Measurements from ENCODE around the gene FAT4. TPM values are rescaled to one million over a fixed set of nuclear protein-coding genes. Genes with fewer than 3 reads are reported as not detected.

Gene FAT4, protein sequence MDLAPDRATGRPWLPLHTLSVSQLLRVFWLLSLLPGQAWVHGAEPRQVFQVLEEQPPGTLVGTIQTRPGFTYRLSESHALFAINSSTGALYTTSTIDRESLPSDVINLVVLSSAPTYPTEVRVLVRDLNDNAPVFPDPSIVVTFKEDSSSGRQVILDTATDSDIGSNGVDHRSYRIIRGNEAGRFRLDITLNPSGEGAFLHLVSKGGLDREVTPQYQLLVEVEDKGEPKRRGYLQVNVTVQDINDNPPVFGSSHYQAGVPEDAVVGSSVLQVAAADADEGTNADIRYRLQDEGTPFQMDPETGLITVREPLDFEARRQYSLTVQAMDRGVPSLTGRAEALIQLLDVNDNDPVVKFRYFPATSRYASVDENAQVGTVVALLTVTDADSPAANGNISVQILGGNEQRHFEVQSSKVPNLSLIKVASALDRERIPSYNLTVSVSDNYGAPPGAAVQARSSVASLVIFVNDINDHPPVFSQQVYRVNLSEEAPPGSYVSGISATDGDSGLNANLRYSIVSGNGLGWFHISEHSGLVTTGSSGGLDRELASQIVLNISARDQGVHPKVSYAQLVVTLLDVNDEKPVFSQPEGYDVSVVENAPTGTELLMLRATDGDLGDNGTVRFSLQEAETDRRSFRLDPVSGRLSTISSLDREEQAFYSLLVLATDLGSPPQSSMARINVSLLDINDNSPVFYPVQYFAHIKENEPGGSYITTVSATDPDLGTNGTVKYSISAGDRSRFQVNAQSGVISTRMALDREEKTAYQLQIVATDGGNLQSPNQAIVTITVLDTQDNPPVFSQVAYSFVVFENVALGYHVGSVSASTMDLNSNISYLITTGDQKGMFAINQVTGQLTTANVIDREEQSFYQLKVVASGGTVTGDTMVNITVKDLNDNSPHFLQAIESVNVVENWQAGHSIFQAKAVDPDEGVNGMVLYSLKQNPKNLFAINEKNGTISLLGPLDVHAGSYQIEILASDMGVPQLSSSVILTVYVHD (N-terminal part only)
- total RNA-seq (100 to 1,000 TPM in 1 of 2 donors, 10 to 100 TPM in 1; 18.1 to 105 TPM), polyA plus RNA-seq (1 to 10 TPM; 1.1 to 2.6 TPM)
- long read RNA-seq, donor 1, partial matches to known transcripts = 16 of 16 reads
- long read RNA-seq, donor 1, other reads (novel, unspliced or antisense) = 0 of 16 reads
- long read RNA-seq, donor 2, partial matches to known transcripts = 23 of 24 reads
- long read RNA-seq, donor 2, other reads (novel, unspliced or antisense) = 0 of 24 reads
- long read RNA-seq, donor 3, partial matches to known transcripts = 14 of 15 reads
- long read RNA-seq, donor 3, other reads (novel, unspliced or antisense) = 0 of 15 reads
- long read RNA-seq, donor 4, partial matches to known transcripts = 28 of 28 reads
- long read RNA-seq, donor 4, other reads (novel, unspliced or antisense) = 0 of 28 reads
- long read RNA-seq, donor 5, partial matches to known transcripts = 5 of 5 reads
- long read RNA-seq, donor 5, other reads (novel, unspliced or antisense) = 0 of 5 reads

DNA sequence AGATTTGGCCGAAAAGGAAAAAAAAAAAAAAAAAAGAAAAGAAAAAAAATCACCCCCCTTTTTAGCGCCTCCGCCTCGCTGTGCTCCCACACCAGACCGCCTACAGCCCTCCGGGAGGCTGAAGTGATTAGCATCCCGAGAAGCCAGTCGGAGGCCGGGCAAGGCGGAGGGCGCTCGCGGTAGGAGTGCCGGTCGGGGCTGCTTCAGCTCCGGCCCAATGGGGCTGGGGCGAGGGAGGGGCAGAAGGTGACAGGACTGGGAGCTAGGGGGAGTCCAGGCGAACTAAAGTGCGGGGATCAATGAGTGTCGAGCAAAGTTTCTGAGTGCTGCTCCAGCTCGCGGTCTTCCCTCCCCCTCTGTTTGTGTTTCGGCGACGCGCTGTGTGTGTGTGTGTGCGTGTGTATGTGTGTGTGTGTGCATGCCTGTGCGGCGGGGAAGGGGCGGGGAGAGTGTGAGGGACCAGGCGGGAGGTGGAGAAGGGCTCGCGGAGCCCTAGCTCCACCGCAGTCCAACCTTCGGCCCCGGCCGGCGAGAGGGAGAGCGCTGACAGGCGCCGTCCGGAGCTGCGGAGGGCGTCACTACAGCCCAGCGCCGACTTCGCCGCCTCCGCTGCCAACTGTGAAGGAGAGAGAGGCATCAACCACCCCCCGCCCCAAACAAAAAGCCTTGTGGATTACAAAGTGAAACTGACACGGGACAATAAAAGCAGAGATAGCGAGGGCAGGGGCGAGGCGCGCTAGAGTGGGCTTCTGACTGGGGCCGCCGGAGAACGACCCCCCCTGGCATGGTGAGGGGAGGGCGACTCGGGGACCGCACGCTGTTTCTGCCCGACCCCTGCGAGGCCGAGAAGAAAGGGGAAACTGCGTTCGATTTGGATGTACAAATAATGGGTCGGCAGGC is at the start of gene FAT4:
Gene FAT4, plus strand, starts transcription at position 280 of the 900 bp plus-strand sequence. CDS start 1,457 bp downstream, outside the sequence.
- TF ChIP-seq, protein P1, sequence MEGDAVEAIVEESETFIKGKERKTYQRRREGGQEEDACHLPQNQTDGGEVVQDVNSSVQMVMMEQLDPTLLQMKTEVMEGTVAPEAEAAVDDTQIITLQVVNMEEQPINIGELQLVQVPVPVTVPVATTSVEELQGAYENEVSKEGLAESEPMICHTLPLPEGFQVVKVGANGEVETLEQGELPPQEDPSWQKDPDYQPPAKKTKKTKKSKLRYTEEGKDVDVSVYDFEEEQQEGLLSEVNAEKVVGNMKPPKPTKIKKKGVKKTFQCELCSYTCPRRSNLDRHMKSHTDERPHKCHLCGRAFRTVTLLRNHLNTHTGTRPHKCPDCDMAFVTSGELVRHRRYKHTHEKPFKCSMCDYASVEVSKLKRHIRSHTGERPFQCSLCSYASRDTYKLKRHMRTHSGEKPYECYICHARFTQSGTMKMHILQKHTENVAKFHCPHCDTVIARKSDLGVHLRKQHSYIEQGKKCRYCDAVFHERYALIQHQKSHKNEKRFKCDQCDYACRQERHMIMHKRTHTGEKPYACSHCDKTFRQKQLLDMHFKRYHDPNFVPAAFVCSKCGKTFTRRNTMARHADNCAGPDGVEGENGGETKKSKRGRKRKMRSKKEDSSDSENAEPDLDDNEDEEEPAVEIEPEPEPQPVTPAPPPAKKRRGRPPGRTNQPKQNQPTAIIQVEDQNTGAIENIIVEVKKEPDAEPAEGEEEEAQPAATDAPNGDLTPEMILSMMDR (IDR thresholded peaks at IDR 0.05; ENCODE audit: control extremely low read depth, extremely low read depth) = no peak
- ATAC-seq (ENCODE audit: insufficient read depth, low FRiP score) (peak; percentile 85), DNase-seq (peak; percentile 99)
- Histone ChIP-seq H3K36me3 (ENCODE audit: control insufficient read depth in 4 of 4, insufficient read depth in 4 of 4, low read length in 4 of 4) (peaks cover 0 to 36% (median 14%) of the 10 kb centered on the region in 4 donors), H3K9me3 (ENCODE audit: control insufficient read depth in 4 of 4, insufficient read depth in 3 of 4, low read length in 3 of 4) (peaks cover 0 to 2% (median 0%) of the 10 kb centered on the region in 4 donors), H3K4me3 (peak within 1 kb of the TSS; percentile 77), H3K9ac (ENCODE audit: insufficient read depth in 1 of 2, low read length in 2 of 2) (peak within 1 kb of the TSS; percentile 86 to 90), H3K4me1 (ENCODE audit: control insufficient read depth in 5 of 5, insufficient read depth in 5 of 5, low read length in 5 of 5) (peaks cover 0 to 27% (median 9%) of the 10 kb centered on the region in 5 donors), H3K27ac (ENCODE audit: low read depth in 1 of 2, low read length in 1 of 2) (peak within 1 kb of the TSS; percentile 89 to 93), H3K27me3 (ENCODE audit: control insufficient read depth in 3 of 3, insufficient read depth in 3 of 3, low read length in 2 of 3) (no peaks in the 10 kb centered on the region)
- WGBS, 2 donors = 0 to 1% methylated on average over 62 to 68 of the region's 68 CpGs

DNA sequence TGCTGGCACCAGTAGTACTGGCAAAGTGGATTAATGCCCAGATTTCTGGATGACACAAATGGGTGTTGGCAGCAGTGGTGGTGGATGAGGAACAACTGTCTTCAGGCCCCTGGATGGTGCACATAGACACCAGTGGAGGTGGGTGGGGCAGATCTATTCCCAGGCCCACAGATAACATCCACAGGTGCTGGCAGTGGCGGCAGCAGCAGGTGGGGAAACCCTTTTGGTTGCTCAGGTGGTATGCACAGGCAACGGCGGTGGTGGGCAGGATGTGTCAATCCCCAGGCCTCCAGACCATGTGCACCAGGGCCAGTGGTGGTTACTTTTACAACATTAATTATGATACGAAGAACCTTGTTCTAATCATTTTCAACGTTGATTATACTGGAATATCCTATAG is 48.9 kb upstream of the FAT4 start:
- H3K36me3 ChIP-seq (ENCODE audit: control insufficient read depth in 4 of 4, insufficient read depth in 4 of 4, low read length in 4 of 4) = no peaks in the 10 kb centered on the region
- H3K4me3 ChIP-seq = no peak overlapping the region
- DNase-seq (no peak), ATAC-seq (ENCODE audit: insufficient read depth, low FRiP score) (no peak)
- H3K9ac ChIP-seq (ENCODE audit: insufficient read depth in 1 of 2, low read length in 2 of 2) = no peak overlapping the region
- TF ChIP-seq, protein P1 (IDR thresholded peaks at IDR 0.05; ENCODE audit: control extremely low read depth, extremely low read depth) = no peak
- H3K9me3 ChIP-seq (ENCODE audit: control insufficient read depth in 4 of 4, insufficient read depth in 3 of 4, low read length in 3 of 4) = peaks cover 0 to 4% (median 0%) of the 10 kb centered on the region in 4 donors
- peaks cover 0 to 12% (median 4%) of the 10 kb centered on the region in 5 donors for H3K4me1 ChIP-seq (ENCODE audit: control insufficient read depth in 5 of 5, insufficient read depth in 5 of 5, low read length in 5 of 5)
- H3K27me3 ChIP-seq (ENCODE audit: control insufficient read depth in 3 of 3, insufficient read depth in 3 of 3, low read length in 2 of 3) = no peaks in the 10 kb centered on the region
- WGBS, 2 donors = 94 to 97% methylated on average over 5 of the region's 5 CpGs
- H3K27ac ChIP-seq (ENCODE audit: low read depth in 1 of 2, low read length in 1 of 2) = no peak overlapping the region
